Psoas muscle (tissue), 8 donors: ENCODE measurements around the gene KCNN3. TPM values are rescaled to one million over a fixed set of nuclear protein-coding genes. Genes with fewer than 3 reads are reported as not detected.

ENCODE experiments used
- ATAC-seq, 4 donors: fragments of 200-7000 bp; cut with Tn5 transposase; one replicate each; pipeline ENCODE4 v1.9.1; 2020; ENCODE audit warnings: moderate library complexity in 3 of 4, mild to moderate bottlenecking in 2 of 4
- DNase-seq, 2 donors: peaks; one replicate each; pipeline ENCODE4 v3.0.0-alpha.2; 2020
- H3K27ac ChIP-seq: fragments of 200-600 bp; one replicate; pipeline ENCODE4 v1.8.0; 2022
- H3K27me3 ChIP-seq, 3 donors: fragments of 200-600 bp in 1 of 3; one replicate each; pipeline versions ENCODE4 v1.6.1 to v1.8.0; 2013 to 2022; ENCODE audit warnings: low read length in 2 of 3, mild to moderate bottlenecking in 2 of 3, moderate library complexity in 1 of 3; ENCODE audit not compliant: insufficient read depth in 3 of 3
- H3K36me3 ChIP-seq, 2 donors: fragments of 200-600 bp in 1 of 2; one replicate each; pipeline versions ENCODE4 v1.6.1 to v1.8.0; 2013 to 2022; ENCODE audit warnings: low read depth in 1 of 2, mild to moderate bottlenecking in 1 of 2, moderate library complexity in 1 of 2; ENCODE audit not compliant: insufficient read depth in 1 of 2
- H3K4me1 ChIP-seq: fragments of 200-600 bp; one replicate; pipeline ENCODE4 v1.8.0; 2022
- H3K4me3 ChIP-seq: fragments of 200-600 bp; one replicate; pipeline ENCODE4 v1.8.0; 2022; ENCODE audit warnings: mild to moderate bottlenecking
- H3K9me3 ChIP-seq: fragments of 200-600 bp; one replicate; pipeline ENCODE4 v1.8.0; 2022
- WGBS, 3 donors: extraction: QIAGEN DNeasy Blood & Tissue Kit; methylation state at CpG; one replicate each; pipeline versions ENCODE4 v1.1.6 to v1.1.7; 2013; 5-methylcytosine and 5-hydroxymethylcytosine counted together
- intact Hi-C, 2 donors: fragments of 100-400 bp; cut with DNase I; formaldehyde crosslinking; loops; one replicate each; pipeline versions ENCODE4 v1.11.0 to v1.14.2; 2022
- polyA plus RNA-seq, 3 donors: library from polyadenylated mRNA; stranded (reverse); fragments of 200-250 nt; gene quantifications; one replicate each; pipeline ENCODE4 v1.2.3, GENCODE V29; 2013
- total RNA-seq, 4 donors: library from RNA; stranded (reverse); fragmentation: NEBNext Ultra II Directional in 2 of 4; extraction: Animal tissue kit (Norgen Biotek cat#: 25700) in 2 of 4; gene quantifications; one replicate each; pipeline versions ENCODE4 v1.2.1 to v1.2.4, GENCODE V29; 2021 to 2023
- TF ChIP-seq, protein P1 (sequence below): fragments of 200-600 bp; IDR thresholded peaks from one replicate; pipeline ENCODE4 v1.8.0; 2022; ENCODE audit warnings: antibody characterized with exemption
- donor health status: healthy with polysubstance abuse.
- donor health status: DM: no; HTN: no; CAD: no; lungs with moderate emphysema.
- donor health status: Bipolar disorder and iron deficiency.
- donor health status: healthy.
- donor health status: DM: yes; HTN: yes; CAD: no.
- donor health status: DM: no; HTN: no; CAD: no.
- donor health status: DM: no; HTN: no; CAD: no.
- donor health status: DM: yes; HTN: yes; CAD: no.

The KCNN3 gene
- total and polyA plus RNA-seq, 7 donors = 2.5 to 60.9 (median 11.8) TPM

DNA sequence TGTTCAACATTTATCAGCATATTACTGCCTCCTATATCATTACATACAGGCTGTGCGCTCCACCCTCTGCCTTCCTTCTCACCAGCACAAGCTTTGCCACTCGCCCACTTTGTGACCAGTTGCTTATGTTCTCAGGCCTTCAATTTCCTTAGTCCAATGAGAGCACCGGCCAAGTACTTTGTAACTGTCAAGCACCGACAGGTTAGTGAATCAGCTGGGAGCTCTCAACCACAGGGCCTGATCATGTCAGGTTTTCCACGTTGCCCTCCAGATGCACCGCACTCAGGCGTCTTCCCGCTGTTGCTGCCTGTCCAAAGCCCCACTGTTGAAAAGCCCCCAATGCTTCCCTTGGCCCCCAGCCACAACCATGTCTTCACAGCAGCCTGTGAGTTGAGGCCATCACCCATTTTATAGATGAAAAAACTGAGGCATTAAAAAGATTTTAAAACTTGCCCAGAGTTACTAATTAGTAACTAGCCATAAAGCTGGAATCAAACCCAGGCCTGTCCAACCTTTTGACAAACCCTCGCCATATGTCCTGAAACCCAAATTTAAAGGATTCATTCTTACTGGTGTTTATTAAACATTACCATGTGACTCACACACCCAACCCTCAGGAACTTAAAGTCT, 3.4 kb upstream of the KCNN3 start:
- 93% methylated on average over 9 of the region's 9 CpGs for WGBS, 3 donors
- no peak for ATAC-seq
- no peaks in the 10 kb centered on the region for H3K27me3 ChIP-seq

DNA sequence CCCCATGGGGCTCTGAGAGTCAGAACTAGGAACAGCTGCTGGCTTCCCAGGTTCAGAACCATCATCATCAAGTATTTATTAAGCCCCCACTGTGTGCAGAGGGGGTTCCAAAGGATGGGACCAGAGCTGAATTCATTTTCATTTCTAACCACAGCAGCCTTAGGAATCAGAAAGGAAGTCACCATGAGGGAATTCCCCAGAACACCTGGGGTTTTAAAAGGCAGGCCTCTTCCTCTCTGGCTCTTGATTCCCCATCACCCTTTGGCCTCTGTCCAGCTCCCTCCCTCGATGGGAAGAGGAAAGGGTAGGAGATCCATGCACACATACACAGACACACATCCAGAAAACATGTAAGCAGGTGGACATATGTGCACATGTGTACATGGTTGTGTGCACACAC, 1.3 kb upstream of the KCNN3 start:
- Histone ChIP-seq H3K4me1 (peaks cover 6% of the 10 kb centered on the region), H3K27me3 (no peaks in the 10 kb centered on the region), H3K9me3 (no peaks in the 10 kb centered on the region), H3K36me3 (no peaks in the 10 kb centered on the region), H3K4me3 (no peak overlapping the region), H3K27ac (no peak overlapping the region)
- intact Hi-C loops = no loop called here
- TF ChIP-seq, protein P1, sequence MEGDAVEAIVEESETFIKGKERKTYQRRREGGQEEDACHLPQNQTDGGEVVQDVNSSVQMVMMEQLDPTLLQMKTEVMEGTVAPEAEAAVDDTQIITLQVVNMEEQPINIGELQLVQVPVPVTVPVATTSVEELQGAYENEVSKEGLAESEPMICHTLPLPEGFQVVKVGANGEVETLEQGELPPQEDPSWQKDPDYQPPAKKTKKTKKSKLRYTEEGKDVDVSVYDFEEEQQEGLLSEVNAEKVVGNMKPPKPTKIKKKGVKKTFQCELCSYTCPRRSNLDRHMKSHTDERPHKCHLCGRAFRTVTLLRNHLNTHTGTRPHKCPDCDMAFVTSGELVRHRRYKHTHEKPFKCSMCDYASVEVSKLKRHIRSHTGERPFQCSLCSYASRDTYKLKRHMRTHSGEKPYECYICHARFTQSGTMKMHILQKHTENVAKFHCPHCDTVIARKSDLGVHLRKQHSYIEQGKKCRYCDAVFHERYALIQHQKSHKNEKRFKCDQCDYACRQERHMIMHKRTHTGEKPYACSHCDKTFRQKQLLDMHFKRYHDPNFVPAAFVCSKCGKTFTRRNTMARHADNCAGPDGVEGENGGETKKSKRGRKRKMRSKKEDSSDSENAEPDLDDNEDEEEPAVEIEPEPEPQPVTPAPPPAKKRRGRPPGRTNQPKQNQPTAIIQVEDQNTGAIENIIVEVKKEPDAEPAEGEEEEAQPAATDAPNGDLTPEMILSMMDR = no peak
- no peak for DNase-seq
- WGBS, 3 donors = 0% methylated on average over 1 of the region's 1 CpG
- ATAC-seq = no peak

More for the DNA sequence above, 3.4 kb upstream of the KCNN3 start:
- Histone ChIP-seq H3K9me3 (no peaks in the 10 kb centered on the region), H3K4me3 (no peak overlapping the region), H3K27ac (no peak overlapping the region), H3K4me1 (peaks cover 10% of the 10 kb centered on the region), H3K36me3 (no peaks in the 10 kb centered on the region)
- intact Hi-C loops = no loop called here
- TF ChIP-seq, protein P1 = no peak
- DNase-seq = no peak

DNA sequence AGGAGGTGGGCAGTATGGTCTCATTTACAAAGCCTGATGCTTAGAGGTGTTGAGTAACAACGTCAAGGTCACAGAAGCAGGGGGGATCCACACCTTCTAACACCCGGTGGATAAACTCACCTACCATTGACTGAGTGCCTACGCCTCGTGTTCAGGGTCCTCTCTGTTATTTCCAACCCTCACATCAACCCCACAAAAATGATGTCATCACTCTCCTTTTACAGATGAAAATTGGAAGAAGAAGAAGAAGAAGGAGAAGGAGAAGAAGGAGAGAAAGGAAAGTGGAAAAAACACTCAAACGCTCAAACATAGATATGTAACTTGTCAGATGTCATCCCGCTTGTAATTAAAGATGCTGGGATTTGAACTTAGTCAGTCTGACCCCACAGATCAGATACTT, 653 bp upstream of the KCNN3 start:
- Histone ChIP-seq H3K4me3 (peak overlapping the region; percentile 91), H3K36me3 (no peaks in the 10 kb centered on the region), H3K4me1 (peaks cover 13% of the 10 kb centered on the region), H3K27ac (peak overlapping the region; percentile 96), H3K27me3 (no peaks in the 10 kb centered on the region), H3K9me3 (no peaks in the 10 kb centered on the region)
- ATAC-seq (no peak), DNase-seq (no peak)
- intact Hi-C loops = no loop called here
- WGBS, 3 donors = 64 to 68% (median 68%) methylated on average over 6 of the region's 6 CpGs
- TF ChIP-seq, protein P1 = no peak

DNA sequence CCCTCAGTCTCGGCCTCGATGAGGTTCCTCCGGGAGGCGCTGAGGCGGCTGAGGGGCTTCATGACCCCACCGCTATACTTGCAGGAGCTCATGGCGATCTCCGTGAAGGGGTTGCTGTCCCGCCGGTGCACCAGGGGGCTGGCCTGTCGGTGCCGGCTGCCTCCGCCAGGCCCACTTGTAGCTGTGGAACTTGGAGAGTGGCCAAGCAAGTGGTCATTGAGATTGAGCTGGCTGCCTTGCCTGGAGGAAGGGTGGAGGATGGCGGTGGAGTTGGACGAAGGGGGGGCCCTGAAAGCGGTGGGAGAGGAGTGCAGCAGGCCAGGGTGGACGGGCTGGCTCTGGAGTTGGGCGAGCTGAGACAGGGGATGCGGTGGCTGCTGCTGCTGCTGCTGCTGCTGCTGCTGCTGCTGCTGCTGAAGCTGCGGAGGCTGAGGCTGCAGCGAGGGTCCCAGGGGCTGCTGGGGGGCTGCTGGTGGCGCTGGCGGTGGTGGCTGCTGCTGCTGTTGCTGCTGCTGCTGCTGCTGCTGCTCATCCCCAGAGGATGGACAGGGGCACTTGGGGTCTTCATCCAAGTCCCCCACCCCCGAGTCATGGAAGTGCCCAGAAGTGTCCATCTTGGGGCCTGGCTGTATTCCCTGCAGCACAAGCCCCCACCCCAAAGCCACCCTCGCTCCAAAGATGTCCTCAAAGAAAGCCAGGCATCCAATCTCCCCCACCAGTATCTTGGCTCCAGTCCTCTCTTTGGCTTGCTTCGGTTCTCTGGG, 548 bp downstream of the KCNN3 start:
- H3K9me3 ChIP-seq = no peaks in the 10 kb centered on the region
- TF ChIP-seq, protein P1 = no peak
- WGBS, 3 donors = 5 to 6% (median 6%) methylated on average over 21 to 26 of the region's 26 CpGs
- H3K27ac ChIP-seq = peak overlapping the region; percentile 96
- intact Hi-C loops = loop anchor here (5.0 kb wide), 3 partner anchors 62 to 312 kb away; partner anchors contain the start of gene UBE2Q1 (in 1 of the 2)
- peak overlapping the region; percentile 91 for H3K4me3 ChIP-seq
- ATAC-seq (peak; percentile 17 to 50 (median 38)), DNase-seq (peak; percentile 52 to 78)
- H3K4me1 ChIP-seq = peaks cover 22% of the 10 kb centered on the region
- H3K27me3 ChIP-seq = no peaks in the 10 kb centered on the region
- no peaks in the 10 kb centered on the region for H3K36me3 ChIP-seq
